CD14-positive monocyte (primary cell): ENCODE data around the gene IL18BP. TPM values are rescaled to one million over a fixed set of nuclear protein-coding genes. Genes with fewer than 3 reads are reported as not detected.

Source experiments
- DNase-seq, 3 donors: peaks; one replicate each; pipeline ENCODE4 v3.0.0-alpha.2; 2011 to 2022
- H2AFZ ChIP-seq: 2 replicates; pipeline ENCODE4 v1.6.0; 2012; ENCODE audit warnings: mild to moderate bottlenecking, low read depth, low read length, inconsistent platforms; ENCODE audit not compliant: insufficient read depth, poor library complexity, severe bottlenecking
- H3K27ac ChIP-seq, 2 donors: 1 replicate in 1 of 2; 2 replicates in 1 of 2; pipeline ENCODE4 v1.5.1; 2012 to 2013; ENCODE audit warnings: low read length in 2 of 2, control low read depth in 1 of 2, inconsistent platforms in 1 of 2, low read depth in 1 of 2, mild to moderate bottlenecking in 1 of 2
- H3K27me3 ChIP-seq, 2 donors: one replicate each; pipeline versions ENCODE4 v1.6.0 to v1.6.1; 2011 to 2013; ENCODE audit warnings: low read length in 2 of 2; ENCODE audit not compliant: control insufficient read depth in 2 of 2, insufficient read depth in 2 of 2
- H3K36me3 ChIP-seq, 2 donors: replicated peaks in 1 of 2; 1 replicate in 1 of 2; 2 replicates in 1 of 2; pipeline versions ENCODE4 v1.5.1 to v1.6.1; 2012 to 2013; ENCODE audit warnings: low read length in 2 of 2, control low read depth in 1 of 2, inconsistent platforms in 1 of 2, mild to moderate bottlenecking in 1 of 2; ENCODE audit not compliant: insufficient read depth in 2 of 2, control insufficient read depth in 1 of 2
- H3K4me1 ChIP-seq, 2 donors: 1 replicate in 1 of 2; 2 replicates in 1 of 2; pipeline versions ENCODE4 v1.5.1 to v1.6.1; 2012 to 2013; ENCODE audit warnings: low read length in 2 of 2, control low read depth in 1 of 2, inconsistent platforms in 1 of 2, mild to moderate bottlenecking in 1 of 2, moderate library complexity in 1 of 2; ENCODE audit not compliant: insufficient read depth in 2 of 2, control insufficient read depth in 1 of 2
- H3K4me2 ChIP-seq: replicated peaks from 2 replicates; pipeline ENCODE3; 2012; ENCODE audit warnings: low read length, moderate library complexity, mild to moderate bottlenecking; ENCODE audit not compliant: poor library complexity, severe bottlenecking; ENCODE audit errors: extremely low read depth
- H3K4me3 ChIP-seq, 3 experiments: fragments of 200-600 bp in 1 of 3; sonication (generic) in 1 of 3; replicated peaks in 1 of 3; 1 replicate in 2 of 3; 2 replicates in 1 of 3; pipeline ENCODE4 v1.5.1; 2011 to 2013; ENCODE audit warnings: low read length in 3 of 3, mild to moderate bottlenecking in 3 of 3, control low read depth in 2 of 3, low read depth in 2 of 3, inconsistent platforms in 1 of 3, moderate library complexity in 1 of 3
- H3K79me2 ChIP-seq: 2 replicates; pipeline ENCODE4 v1.6.0; 2012; ENCODE audit warnings: mild to moderate bottlenecking, control low read depth, inconsistent platforms, low read length, moderate library complexity; ENCODE audit not compliant: insufficient read depth
- H3K9ac ChIP-seq: 2 replicates; pipeline ENCODE4 v1.6.0; 2017; ENCODE audit warnings: low read length, mild to moderate bottlenecking; ENCODE audit not compliant: insufficient read depth, poor library complexity, severe bottlenecking
- H3K9me3 ChIP-seq, 2 donors: replicated peaks in 1 of 2; 1 replicate in 1 of 2; 2 replicates in 1 of 2; pipeline versions ENCODE4 v1.5.1 to v1.6.1; 2012 to 2013; ENCODE audit warnings: low read length in 2 of 2, control low read depth in 1 of 2; ENCODE audit not compliant: control insufficient read depth in 1 of 2, insufficient read depth in 1 of 2
- H4K20me1 ChIP-seq: 2 replicates; pipeline ENCODE4 v1.6.0; 2012; ENCODE audit warnings: mild to moderate bottlenecking, low read length, control low read depth, moderate library complexity; ENCODE audit not compliant: insufficient read depth
- H3K27ac Mint-ChIP-seq, 7 donors: one replicate each; pipeline ENCODE4 v1.8.0; 2020; ENCODE audit warnings: mild to moderate bottlenecking in 7 of 7, mixed read lengths in 7 of 7, moderate library complexity in 6 of 7, inconsistent platforms in 2 of 7
- H3K27me3 Mint-ChIP-seq, 3 donors: one replicate each; pipeline ENCODE4 v1.8.0; 2021 to 2022; ENCODE audit warnings: low read depth in 3 of 3, mild to moderate bottlenecking in 3 of 3, mixed read lengths in 3 of 3, moderate library complexity in 3 of 3, inconsistent platforms in 1 of 3
- H3K36me3 Mint-ChIP-seq, 2 donors: one replicate each; pipeline ENCODE4 v1.8.0; 2020; ENCODE audit warnings: mixed read lengths in 2 of 2, inconsistent platforms in 1 of 2, mild to moderate bottlenecking in 1 of 2
- H3K4me1 Mint-ChIP-seq: one replicate; pipeline ENCODE4 v1.8.0; 2020; ENCODE audit warnings: mild to moderate bottlenecking, mixed read lengths
- H3K4me3 Mint-ChIP-seq, 2 donors: one replicate each; pipeline ENCODE4 v1.8.0; 2020; ENCODE audit warnings: mild to moderate bottlenecking in 2 of 2, mixed read lengths in 2 of 2, moderate library complexity in 1 of 2
- H3K9me3 Mint-ChIP-seq, 7 donors: one replicate each; pipeline ENCODE4 v1.8.0; 2020 to 2022; ENCODE audit warnings: mixed read lengths in 7 of 7, mild to moderate bottlenecking in 6 of 7, moderate library complexity in 6 of 7, inconsistent platforms in 2 of 7
- CTCF ChIP-seq: fragments of 200-600 bp; IDR thresholded peaks from one replicate; pipeline ENCODE4 v1.8.0; 2022; ENCODE audit warnings: antibody characterized with exemption, mild to moderate bottlenecking
- WGBS: methylation state at CpG from one replicate; pipeline ENCODE4 v1.1.5; 2013; ENCODE audit warnings: missing lambda C conversion rate; ENCODE audit not compliant: insufficient coverage; 5-methylcytosine and 5-hydroxymethylcytosine counted together
- intact Hi-C, 2 donors: fragments of 100-400 bp; cut with micrococcal nuclease; formaldehyde crosslinking; loops; one replicate each; pipeline versions ENCODE4 v1.15.0 to v1.15.1; 2023
- polyA plus RNA-seq, 3 donors: library from polyadenylated mRNA; depleted of rRNA in 1 of 3; unstranded in 2 of 3; stranded (reverse) in 1 of 3; fragments of 300-500 nt in 2 of 3; fragments of >200 nt in 1 of 3; fragmentation: Illumina TruSeq in 2 of 3; gene quantifications; 1 replicate in 2 of 3; 2 replicates in 1 of 3; pipeline ENCODE4 v1.2.3, GENCODE V29; 2012 to 2021

The IL18BP gene
- polyA plus RNA-seq, 3 donors, result 7.4 to 32.3 (median 8.3) TPM

GRCh38 chr11:72042064-72042745 is 43.5 kb downstream of the IL18BP start:
- Histone ChIP-seq H4K20me1 (peaks cover 20% of the 10 kb centered on the region), H3K4me2 (peak overlapping the region; percentile 93)
- H3K4me3 Mint-ChIP-seq, result no peak overlapping the region

GRCh38 chr11:72045849-72046248 is 47.1 kb downstream of the IL18BP start:
- Histone ChIP-seq H3K4me2 (no peak overlapping the region), H3K9ac (no peak overlapping the region), H3K27me3 (no peaks in the 10 kb centered on the region), H3K27ac (no peak overlapping the region), H3K9me3 (no peaks in the 10 kb centered on the region), H3K79me2 (peaks cover 90% of the 10 kb centered on the region), H3K36me3 (peaks cover 34 to 69% of the 10 kb centered on the region in 2 donors), H3K4me1 (peaks cover 17 to 18% of the 10 kb centered on the region in 2 donors), H3K4me3 (no peak overlapping the region), H4K20me1 (no peaks in the 10 kb centered on the region), H2AFZ (no peak overlapping the region)
- Mint-ChIP-seq H3K27me3 (peaks cover 0 to 1% (median 0%) of the 10 kb centered on the region in 3 donors), H3K4me3 (no peak overlapping the region), H3K4me1 (no peaks in the 10 kb centered on the region), H3K27ac (peak overlapping the region in 1 of 7 donors; percentile 28), H3K36me3 (peaks cover 48 to 69% of the 10 kb centered on the region in 2 donors), H3K9me3 (no peaks in the 10 kb centered on the region)
- DNase-seq, result no peak
- intact Hi-C loops, result no loop called here
- no peak for TF ChIP-seq CTCF
- WGBS, result 90% methylated on average over 3 of the region's 5 CpGs

More at GRCh38 chr11:72042064-72042745, 43.5 kb downstream of the IL18BP start:
- Mint-ChIP-seq H3K36me3 (peaks cover 26 to 41% of the 10 kb centered on the region in 2 donors), H3K9me3 (no peaks in the 10 kb centered on the region), H3K27ac (peak overlapping the region in 1 of 7 donors; percentile 68), H3K4me1 (peaks cover 2% of the 10 kb centered on the region), H3K27me3 (peaks cover 0 to 1% (median 0%) of the 10 kb centered on the region in 3 donors)
- H3K4me3 ChIP-seq, result peak overlapping the region; percentile 68 to 94 (median 89)
- peaks cover 95% of the 10 kb centered on the region for H3K79me2 ChIP-seq
- no peak for DNase-seq
- H3K4me1 ChIP-seq, result peaks cover 33 to 42% of the 10 kb centered on the region in 2 donors
- 0% methylated on average over 1 of the region's 5 CpGs for WGBS
- H3K27ac ChIP-seq, result peak overlapping the region; percentile 82 to 95
- H3K9ac ChIP-seq, result peak overlapping the region; percentile 82
- intact Hi-C loops, result loop anchor here in 1 of 2 donors (5.0 kb wide), 2 partner anchors 35 to 50 kb away; no protein-coding TSS in a partner anchor
- no peaks in the 10 kb centered on the region for H3K27me3 ChIP-seq
- H3K9me3 ChIP-seq, result no peaks in the 10 kb centered on the region
- H3K36me3 ChIP-seq, result peaks cover 9 to 44% of the 10 kb centered on the region in 2 donors
- no peak for TF ChIP-seq CTCF
- H2AFZ ChIP-seq, result peak overlapping the region; percentile 97
